Measurements from ENCODE around the gene SYP. TPM values are rescaled to one million over a fixed set of nuclear protein-coding genes. Genes with fewer than 3 reads are reported as not detected.

Gene SYP
- total RNA-seq, 1 donor from 2014 or later, result 1.8 TPM

- Mint-ChIP-seq H3K27ac (ENCODE audit: unreplicated experiment) (no peak overlapping the region), H3K4me1 (ENCODE audit: unreplicated experiment) (peaks cover 8% of the 10 kb centered on the region), H3K4me3 (ENCODE audit: unreplicated experiment) (no peak overlapping the region), H3K36me3 (ENCODE audit: low read depth, unreplicated experiment) (no peaks in the 10 kb centered on the region), H3K27me3 (ENCODE audit: unreplicated experiment) (peaks cover 4% of the 10 kb centered on the region), H3K9me3 (ENCODE audit: unreplicated experiment) (no peaks in the 10 kb centered on the region)
- TF ChIP-seq CTCF (IDR thresholded peaks at IDR 0.05; ENCODE audit: unreplicated experiment), result no peak
- no peak for DNase-seq (ENCODE audit: low spot score)
These were observed 31.5 kb upstream of the SYP start for GRCh38 chrX:49231333-49232000.

GRCh38 chrX:49230500-49231232 is 30.7 kb upstream of the SYP start:
- Mint-ChIP-seq H3K36me3 (ENCODE audit: low read depth, unreplicated experiment) (no peaks in the 10 kb centered on the region), H3K4me1 (ENCODE audit: unreplicated experiment) (peaks cover 6% of the 10 kb centered on the region), H3K27ac (ENCODE audit: unreplicated experiment) (no peak overlapping the region), H3K9me3 (ENCODE audit: unreplicated experiment) (no peaks in the 10 kb centered on the region), H3K4me3 (ENCODE audit: unreplicated experiment) (peak overlapping the region; percentile 67), H3K27me3 (ENCODE audit: unreplicated experiment) (peaks cover 5% of the 10 kb centered on the region)
- TF ChIP-seq CTCF (IDR thresholded peaks at IDR 0.05; ENCODE audit: unreplicated experiment), result no peak
- peak; percentile 31 for DNase-seq (ENCODE audit: low spot score)

GRCh38 chrX:49228185-49228584 is 28.2 kb upstream of the SYP start:
- no peak for DNase-seq (ENCODE audit: low spot score)
- Mint-ChIP-seq H3K36me3 (ENCODE audit: low read depth, unreplicated experiment) (no peaks in the 10 kb centered on the region), H3K4me3 (ENCODE audit: unreplicated experiment) (no peak overlapping the region), H3K27ac (ENCODE audit: unreplicated experiment) (no peak overlapping the region), H3K27me3 (ENCODE audit: unreplicated experiment) (peaks cover 5% of the 10 kb centered on the region), H3K4me1 (ENCODE audit: unreplicated experiment) (no peaks in the 10 kb centered on the region), H3K9me3 (ENCODE audit: unreplicated experiment) (no peaks in the 10 kb centered on the region)
- no peak for TF ChIP-seq CTCF (IDR thresholded peaks at IDR 0.05; ENCODE audit: unreplicated experiment)

- Mint-ChIP-seq H3K27ac (ENCODE audit: unreplicated experiment) (no peak overlapping the region), H3K9me3 (ENCODE audit: unreplicated experiment) (no peaks in the 10 kb centered on the region), H3K4me1 (ENCODE audit: unreplicated experiment) (no peaks in the 10 kb centered on the region)
These were observed 27.7 kb upstream of the SYP start for GRCh38 chrX:49227726-49228125.

More at GRCh38 chrX:49227726-49228125, 27.7 kb upstream of the SYP start:
- H3K36me3 Mint-ChIP-seq (ENCODE audit: low read depth, unreplicated experiment), result no peaks in the 10 kb centered on the region
- H3K4me3 Mint-ChIP-seq (ENCODE audit: unreplicated experiment), result no peak overlapping the region
- DNase-seq (ENCODE audit: low spot score), result no peak
- no peak for TF ChIP-seq CTCF (IDR thresholded peaks at IDR 0.05; ENCODE audit: unreplicated experiment)
- H3K27me3 Mint-ChIP-seq (ENCODE audit: unreplicated experiment), result peaks cover 7% of the 10 kb centered on the region

Measured in endothelial cell (in vitro differentiated cells).